C4-2B (cell line): ENCODE data around the gene KIZ.

Experiments used
- H3K27ac ChIP-seq: fragments of 450-650 bp; 2 replicates; pipeline ENCODE4 v1.5.1; 2017
- ZFX ChIP-seq: fragments of 450-650 bp; IDR thresholded peaks from 2 replicates; pipeline ENCODE4 v1.6.1; 2017
- TF ChIP-seq, protein P1 (sequence below): fragments of 450-650 bp; conservative IDR thresholded peaks from 2 replicates; pipeline ENCODE4 v1.5.1; 2017; ENCODE audit warnings: mild to moderate bottlenecking

The KIZ gene

DNA sequence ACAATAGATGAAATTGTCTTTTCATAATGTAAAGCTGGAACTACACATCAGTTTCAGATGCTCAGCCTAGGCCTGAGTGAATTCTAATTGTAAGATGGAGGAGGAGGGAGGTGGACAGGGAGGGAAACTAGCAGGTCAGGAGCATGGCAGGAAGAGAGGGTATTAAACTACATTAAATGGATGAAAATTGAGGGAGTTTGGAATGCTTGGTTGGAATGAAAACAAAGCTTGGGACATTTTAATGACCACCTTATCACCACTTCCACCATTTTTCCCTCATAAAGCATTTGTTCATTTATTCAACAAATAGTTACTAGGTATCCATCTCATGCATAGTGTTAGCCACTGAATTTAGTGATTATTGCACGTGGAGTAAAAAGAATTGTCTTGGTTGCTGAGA, 65.0 kb downstream of the KIZ start:
- no peak overlapping the region for H3K27ac ChIP-seq
- TF ChIP-seq, protein P1, sequence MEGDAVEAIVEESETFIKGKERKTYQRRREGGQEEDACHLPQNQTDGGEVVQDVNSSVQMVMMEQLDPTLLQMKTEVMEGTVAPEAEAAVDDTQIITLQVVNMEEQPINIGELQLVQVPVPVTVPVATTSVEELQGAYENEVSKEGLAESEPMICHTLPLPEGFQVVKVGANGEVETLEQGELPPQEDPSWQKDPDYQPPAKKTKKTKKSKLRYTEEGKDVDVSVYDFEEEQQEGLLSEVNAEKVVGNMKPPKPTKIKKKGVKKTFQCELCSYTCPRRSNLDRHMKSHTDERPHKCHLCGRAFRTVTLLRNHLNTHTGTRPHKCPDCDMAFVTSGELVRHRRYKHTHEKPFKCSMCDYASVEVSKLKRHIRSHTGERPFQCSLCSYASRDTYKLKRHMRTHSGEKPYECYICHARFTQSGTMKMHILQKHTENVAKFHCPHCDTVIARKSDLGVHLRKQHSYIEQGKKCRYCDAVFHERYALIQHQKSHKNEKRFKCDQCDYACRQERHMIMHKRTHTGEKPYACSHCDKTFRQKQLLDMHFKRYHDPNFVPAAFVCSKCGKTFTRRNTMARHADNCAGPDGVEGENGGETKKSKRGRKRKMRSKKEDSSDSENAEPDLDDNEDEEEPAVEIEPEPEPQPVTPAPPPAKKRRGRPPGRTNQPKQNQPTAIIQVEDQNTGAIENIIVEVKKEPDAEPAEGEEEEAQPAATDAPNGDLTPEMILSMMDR, result no peak
- no peak for TF ChIP-seq ZFX

DNA sequence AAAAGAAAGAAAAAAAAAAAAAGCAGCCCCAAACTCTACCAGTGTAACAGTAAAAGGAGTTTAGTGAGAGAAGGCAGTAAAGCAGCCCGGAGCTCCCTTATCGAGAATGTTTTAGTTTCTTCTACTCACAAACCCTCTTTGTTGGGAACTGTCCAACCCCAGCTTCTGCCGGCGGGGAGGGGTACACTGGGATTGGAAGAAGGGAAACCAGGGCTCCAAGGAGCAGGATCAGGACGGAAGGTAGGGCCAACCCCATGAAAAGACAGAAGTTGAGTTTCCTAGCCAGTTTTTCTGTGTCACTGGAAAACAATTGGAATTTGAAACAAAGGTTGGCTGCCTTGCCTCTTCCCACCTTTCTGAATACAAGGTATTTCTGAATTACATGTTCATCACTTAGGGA, 66.0 kb downstream of the KIZ start:
- no peak for TF ChIP-seq ZFX
- TF ChIP-seq, protein P1, result no peak
- H3K27ac ChIP-seq, result no peak overlapping the region

DNA sequence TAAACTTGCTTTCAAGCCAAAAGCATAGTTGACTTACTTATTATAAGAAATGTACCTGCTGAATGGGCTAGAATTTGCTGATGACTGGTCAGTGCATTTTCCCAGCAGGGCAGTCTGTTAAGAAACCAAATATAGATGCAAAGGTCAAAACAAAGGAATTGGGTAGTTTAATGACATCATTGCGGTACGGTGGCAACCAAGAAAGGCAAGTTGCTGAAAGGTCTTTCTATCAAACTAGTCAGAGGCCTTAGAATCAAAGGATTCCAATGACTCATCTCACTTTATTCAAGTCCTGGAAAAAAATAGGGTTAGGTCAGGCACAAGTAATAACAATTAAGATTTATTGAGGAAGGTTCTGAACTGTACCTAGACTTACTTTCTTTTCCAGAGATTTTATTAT, 76.4 kb downstream of the KIZ start:
- no peak for TF ChIP-seq ZFX
- TF ChIP-seq, protein P1, result no peak
- no peak overlapping the region for H3K27ac ChIP-seq

DNA sequence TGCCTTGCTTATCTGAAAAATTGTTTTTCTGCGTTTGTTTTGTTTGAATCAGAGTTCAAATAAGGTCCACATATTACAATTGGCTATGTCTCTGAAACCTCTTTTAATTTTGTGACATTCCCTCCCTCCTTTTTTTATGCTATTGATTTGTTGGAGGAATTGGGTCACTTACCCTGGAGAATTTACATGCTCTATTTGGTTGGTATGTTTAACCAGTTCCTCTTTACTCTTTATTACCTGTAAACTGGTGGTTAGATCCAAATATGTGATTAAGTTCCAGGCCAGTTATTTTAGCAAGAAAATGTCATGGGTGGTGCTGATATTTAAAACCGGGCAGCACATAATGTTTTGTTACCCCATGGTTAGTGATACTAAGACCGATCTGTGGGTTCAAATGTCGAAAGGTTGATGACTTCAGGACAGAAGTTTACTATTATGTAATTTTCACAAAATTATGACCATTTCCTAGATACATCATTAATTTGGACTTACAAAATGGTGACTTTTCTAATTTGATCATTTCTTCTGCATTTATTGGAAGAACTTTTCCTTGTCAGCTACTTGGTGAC, 77.3 kb downstream of the KIZ start:
- no peak for TF ChIP-seq ZFX
- TF ChIP-seq, protein P1, result no peak
- H3K27ac ChIP-seq, result no peak overlapping the region

DNA sequence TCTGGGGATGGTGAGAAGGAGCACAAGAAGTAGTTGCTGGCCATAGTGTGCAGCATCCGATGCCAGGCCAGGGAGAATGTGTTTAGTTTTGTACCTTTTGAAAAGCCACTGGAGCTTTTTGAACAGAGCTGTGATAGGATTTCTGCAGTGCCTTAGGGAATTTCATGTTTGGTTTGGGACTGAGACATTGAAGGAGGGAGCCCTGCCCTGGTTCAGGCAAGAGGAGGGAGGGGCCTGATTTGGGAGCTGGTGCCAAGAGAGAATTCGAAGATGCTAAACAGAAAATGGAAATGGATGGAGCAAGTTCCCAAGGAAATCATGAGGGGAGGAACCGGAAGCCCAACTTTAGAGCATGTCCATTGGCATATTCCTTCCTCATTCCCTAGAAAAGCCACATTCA, 80.7 kb downstream of the KIZ start:
- H3K27ac ChIP-seq, result no peak overlapping the region
- no peak for TF ChIP-seq ZFX
- TF ChIP-seq, protein P1, result no peak

DNA sequence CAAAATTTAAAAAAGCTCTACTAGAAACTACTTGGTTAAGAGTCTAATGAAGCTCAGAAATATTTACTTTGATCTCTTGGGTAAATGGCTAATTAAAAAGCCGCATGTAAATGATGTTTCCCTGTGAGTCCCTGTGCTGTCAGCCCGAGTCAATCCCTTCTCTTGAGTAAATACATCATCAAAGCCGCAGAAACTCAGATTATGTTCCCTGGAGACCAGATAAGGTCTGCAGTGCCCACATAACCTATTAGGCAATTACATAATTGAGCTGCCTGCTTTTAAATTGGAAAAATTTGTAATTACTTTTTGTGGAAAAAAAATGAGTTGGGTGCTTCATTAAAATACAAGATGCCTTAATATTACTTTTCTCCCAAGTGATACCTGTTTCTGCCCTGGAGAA, 83.1 kb downstream of the KIZ start:
- no peak for TF ChIP-seq ZFX
- TF ChIP-seq, protein P1, result no peak
- no peak overlapping the region for H3K27ac ChIP-seq

DNA sequence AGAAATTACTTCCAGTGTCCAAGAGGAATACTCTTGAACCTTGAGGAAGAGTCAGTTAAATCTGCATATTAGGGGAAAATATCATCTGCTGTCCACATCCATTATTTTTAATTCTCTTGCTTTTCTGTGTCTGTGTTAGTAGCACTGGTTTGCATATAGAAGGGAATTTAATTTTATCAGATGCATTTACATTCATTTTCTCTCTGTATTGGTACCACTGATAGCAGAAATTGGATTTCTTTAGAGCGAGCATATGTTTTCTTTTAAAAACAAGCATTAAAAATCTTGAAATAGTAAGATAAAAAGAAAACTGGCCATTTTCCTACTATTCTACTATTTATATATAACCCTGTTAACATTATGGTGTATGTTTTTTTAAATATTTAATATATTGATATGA, 83.8 kb downstream of the KIZ start:
- no peak overlapping the region for H3K27ac ChIP-seq
- no peak for TF ChIP-seq ZFX
- TF ChIP-seq, protein P1, result no peak
